HepG2 (cell line): ENCODE measurements around the gene COPZ1. TPM values are rescaled to one million over a fixed set of nuclear protein-coding genes. Genes with fewer than 3 reads are reported as not detected.

ENCODE experiments used
- ATF7 ChIP-seq, 2 experiments: fragments of 450-650 bp in 1 of 2; sonication (generic) in 1 of 2; formaldehyde crosslinking in 1 of 2; IDR thresholded peaks; 2 replicates each; pipeline versions ENCODE4 v1.4.0 to v1.6.1; 2016 to 2020; ENCODE audit warnings: antibody characterized with exemption in 1 of 2, mild to moderate bottlenecking in 1 of 2, missing genetic modification reagents in 1 of 2
- CCAR2 ChIP-seq: fragments of 200-400 bp; formaldehyde crosslinking; optimal IDR thresholded peaks from 2 replicates; pipeline ENCODE3; 2018; ENCODE audit warnings: low read depth, mild to moderate bottlenecking, low read length, moderate library complexity
- HES4 ChIP-seq: sonication (generic); formaldehyde crosslinking; IDR thresholded peaks from 2 replicates; pipeline ENCODE4 v1.9.0; 2021; ENCODE audit warnings: mild to moderate bottlenecking, missing genetic modification reagents, borderline replicate concordance
- HOXA9 ChIP-seq: sonication (generic); formaldehyde crosslinking; IDR thresholded peaks from 2 replicates; pipeline ENCODE4 v1.8.1; 2022; ENCODE audit warnings: missing genetic modification reagents, mild to moderate bottlenecking, moderate library complexity, borderline replicate concordance
- KDM5B ChIP-seq: sonication (generic); formaldehyde crosslinking; IDR thresholded peaks from 2 replicates; pipeline ENCODE4 v1.4.0; 2020; ENCODE audit warnings: missing genetic modification reagents, mild to moderate bottlenecking, borderline replicate concordance
- MED8 ChIP-seq: sonication (generic); formaldehyde crosslinking; IDR thresholded peaks from 2 replicates; pipeline ENCODE4 v1.8.1; 2023; ENCODE audit warnings: mild to moderate bottlenecking, missing genetic modification reagents; ENCODE audit not compliant: insufficient replicate concordance
- RAD21 ChIP-seq: fragments of 450-650 bp; formaldehyde crosslinking; IDR thresholded peaks from 2 replicates; pipeline ENCODE4 v1.5.0; 2020; ENCODE audit warnings: mild to moderate bottlenecking
- ZBTB8A ChIP-seq: sonication (generic); formaldehyde crosslinking; IDR thresholded peaks from 2 replicates; pipeline ENCODE4 v1.4.0; 2020; ENCODE audit warnings: mild to moderate bottlenecking, low read depth, missing genetic modification reagents, borderline replicate concordance
- ZNF121 ChIP-seq: sonication (generic); formaldehyde crosslinking; IDR thresholded peaks from 2 replicates; pipeline ENCODE4 v1.5.0; 2020; ENCODE audit warnings: mild to moderate bottlenecking, missing genetic modification reagents
- ZNF205 ChIP-seq: IDR thresholded peaks from 2 replicates; pipeline ENCODE4 v1.6.1; 2018; ENCODE audit warnings: missing biosample characterization, missing genetic modification reagents
- ZNF350 ChIP-seq: sonication (generic); formaldehyde crosslinking; IDR thresholded peaks from 2 replicates; pipeline ENCODE4 v1.4.0; 2020; ENCODE audit warnings: mild to moderate bottlenecking, low read depth, missing genetic modification reagents, borderline replicate concordance
- ZNF383 ChIP-seq: sonication (generic); formaldehyde crosslinking; IDR thresholded peaks from 2 replicates; pipeline ENCODE4 v1.4.0; 2020; ENCODE audit warnings: missing genetic modification reagents, mild to moderate bottlenecking, borderline replicate concordance
- ZNF792 ChIP-seq: IDR thresholded peaks from 2 replicates; pipeline ENCODE4 v1.6.1; 2016
- polyA plus RNA-seq, 8 experiments: library from polyadenylated mRNA; depleted of rRNA in 3 of 8; stranded (reverse) in 7 of 8; unstranded in 1 of 8; fragments of >200 nt; fragmentation: Illumina TruSeq in 4 of 8; extraction: Trizol in 4 of 8; gene quantifications; 2 replicates each; pipeline versions ENCODE4 v1.2.1 to v1.2.3, GENCODE V29; 2011 to 2016; ENCODE audit warnings: low read depth in 4 of 8, missing spikeins in 1 of 8, mixed read lengths in 1 of 8; ENCODE audit not compliant: insufficient read depth in 1 of 8
- total RNA-seq, 5 experiments: library from RNA; depleted of rRNA; stranded (reverse); fragments of >200 nt; fragmentation: Illumina TruSeq; extraction: Trizol; gene quantifications; 2 replicates each; pipeline ENCODE4 v1.2.3, GENCODE V29; 2016; ENCODE audit warnings: low read depth in 1 of 5
- TF ChIP-seq, protein P1 (sequence below), 2 experiments: sonication (generic) in 1 of 2; formaldehyde crosslinking in 1 of 2; IDR thresholded peaks; 2 replicates each; pipeline versions ENCODE4 v1.6.1 to v1.9.0; 2014 to 2022; ENCODE audit warnings: antibody characterized with exemption in 1 of 2, borderline replicate concordance in 1 of 2, inconsistent platforms in 1 of 2, low read depth in 1 of 2, missing genetic modification reagents in 1 of 2
- TF ChIP-seq, protein P2 (sequence below): sonication (generic); formaldehyde crosslinking; conservative IDR thresholded peaks from 2 replicates; pipeline ENCODE4 v1.8.0; 2022; ENCODE audit warnings: missing genetic modification reagents
- TF ChIP-seq, protein P3 (sequence below): sonication (generic); formaldehyde crosslinking; IDR thresholded peaks from 2 replicates; pipeline ENCODE4 v1.4.0; 2020; ENCODE audit warnings: missing genetic modification reagents
- TF ChIP-seq, protein P4 (sequence below): sonication (generic); formaldehyde crosslinking; IDR thresholded peaks from 2 replicates; pipeline ENCODE4 v1.5.0; 2020; ENCODE audit warnings: mild to moderate bottlenecking, missing genetic modification reagents

COPZ1 gene
- total and polyA plus RNA-seq, 2 of the 13 experiments (the other 11 are each of a cell fraction or from before 2014, with no cell fraction given): 125 to 184 TPM

DNA sequence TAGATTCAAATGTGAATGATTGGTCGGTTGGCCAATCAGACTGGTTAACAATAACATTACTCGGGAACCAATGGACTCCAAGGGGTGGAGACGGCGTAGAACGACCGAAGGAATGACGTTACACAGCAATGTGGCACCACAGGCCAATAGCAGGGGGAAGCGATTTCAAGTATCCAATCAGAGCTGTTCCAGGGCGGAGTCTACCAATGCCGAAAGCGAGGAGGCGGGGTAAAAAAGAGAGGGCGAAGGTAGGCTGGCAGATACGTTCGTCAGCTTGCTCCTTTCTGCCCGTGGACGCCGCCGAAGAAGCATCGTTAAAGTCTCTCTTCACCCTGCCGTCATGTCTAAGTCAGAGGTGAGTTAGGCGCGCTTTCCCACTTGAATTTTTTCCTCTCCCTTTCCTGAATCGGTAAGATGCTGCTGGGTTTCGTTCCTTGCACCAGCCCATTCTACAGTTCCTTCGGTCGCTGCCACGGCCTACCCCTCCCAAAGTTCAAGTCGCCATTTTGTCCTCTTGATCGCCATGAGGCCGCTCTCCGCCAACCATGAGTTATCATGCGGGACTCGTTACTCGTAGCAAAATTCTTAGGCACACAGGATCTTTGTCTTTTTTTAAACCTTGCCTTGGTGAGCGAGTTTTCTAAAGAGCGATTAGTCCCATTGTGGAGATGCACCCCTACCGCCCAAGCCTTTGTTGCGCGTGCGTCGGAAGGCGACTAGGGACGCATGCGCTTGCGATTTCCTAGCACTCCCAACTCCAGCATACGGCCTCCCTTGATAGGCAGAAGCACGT lies 44.3 kb upstream of the COPZ1 start, which contains the start of gene HNRNPA1 (continued):
- TF ChIP-seq, protein P1, sequence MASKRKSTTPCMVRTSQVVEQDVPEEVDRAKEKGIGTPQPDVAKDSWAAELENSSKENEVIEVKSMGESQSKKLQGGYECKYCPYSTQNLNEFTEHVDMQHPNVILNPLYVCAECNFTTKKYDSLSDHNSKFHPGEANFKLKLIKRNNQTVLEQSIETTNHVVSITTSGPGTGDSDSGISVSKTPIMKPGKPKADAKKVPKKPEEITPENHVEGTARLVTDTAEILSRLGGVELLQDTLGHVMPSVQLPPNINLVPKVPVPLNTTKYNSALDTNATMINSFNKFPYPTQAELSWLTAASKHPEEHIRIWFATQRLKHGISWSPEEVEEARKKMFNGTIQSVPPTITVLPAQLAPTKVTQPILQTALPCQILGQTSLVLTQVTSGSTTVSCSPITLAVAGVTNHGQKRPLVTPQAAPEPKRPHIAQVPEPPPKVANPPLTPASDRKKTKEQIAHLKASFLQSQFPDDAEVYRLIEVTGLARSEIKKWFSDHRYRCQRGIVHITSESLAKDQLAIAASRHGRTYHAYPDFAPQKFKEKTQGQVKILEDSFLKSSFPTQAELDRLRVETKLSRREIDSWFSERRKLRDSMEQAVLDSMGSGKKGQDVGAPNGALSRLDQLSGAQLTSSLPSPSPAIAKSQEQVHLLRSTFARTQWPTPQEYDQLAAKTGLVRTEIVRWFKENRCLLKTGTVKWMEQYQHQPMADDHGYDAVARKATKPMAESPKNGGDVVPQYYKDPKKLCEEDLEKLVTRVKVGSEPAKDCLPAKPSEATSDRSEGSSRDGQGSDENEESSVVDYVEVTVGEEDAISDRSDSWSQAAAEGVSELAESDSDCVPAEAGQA (IDR thresholded peaks at IDR 0.05; ENCODE audit: low read depth): peak; percentile 34; the same call in 1 of the 2 replicates
- TF ChIP-seq, protein P1 (CRISPR knock-in tag; IDR thresholded peaks at IDR 0.05; ENCODE audit: borderline replicate concordance): 0 out of 2 replicates have a peak, but pooled peaks have one; percentile 42
- TF ChIP-seq, protein P2, sequence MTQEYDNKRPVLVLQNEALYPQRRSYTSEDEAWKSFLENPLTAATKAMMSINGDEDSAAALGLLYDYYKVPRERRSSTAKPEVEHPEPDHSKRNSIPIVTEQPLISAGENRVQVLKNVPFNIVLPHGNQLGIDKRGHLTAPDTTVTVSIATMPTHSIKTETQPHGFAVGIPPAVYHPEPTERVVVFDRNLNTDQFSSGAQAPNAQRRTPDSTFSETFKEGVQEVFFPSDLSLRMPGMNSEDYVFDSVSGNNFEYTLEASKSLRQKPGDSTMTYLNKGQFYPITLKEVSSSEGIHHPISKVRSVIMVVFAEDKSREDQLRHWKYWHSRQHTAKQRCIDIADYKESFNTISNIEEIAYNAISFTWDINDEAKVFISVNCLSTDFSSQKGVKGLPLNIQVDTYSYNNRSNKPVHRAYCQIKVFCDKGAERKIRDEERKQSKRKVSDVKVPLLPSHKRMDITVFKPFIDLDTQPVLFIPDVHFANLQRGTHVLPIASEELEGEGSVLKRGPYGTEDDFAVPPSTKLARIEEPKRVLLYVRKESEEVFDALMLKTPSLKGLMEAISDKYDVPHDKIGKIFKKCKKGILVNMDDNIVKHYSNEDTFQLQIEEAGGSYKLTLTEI: no peak
- TF ChIP-seq MED8 (CRISPR knock-in tag) (no peak), RAD21 (CRISPR knock-in tag) (no peak), ZNF383 (CRISPR knock-in tag) (no peak), ZNF792 (CRISPR knock-in tag) (no peak), ZNF121 (CRISPR knock-in tag) (no peak), HES4 (CRISPR knock-in tag) (no peak), ATF7 (IDR thresholded peaks at IDR 0.05) (0 out of 2 replicates have a peak, but pooled peaks have one; percentile 52), ATF7 (CRISPR knock-in tag; IDR thresholded peaks at IDR 0.05) (no peak), HOXA9 (CRISPR knock-in tag) (no peak; the same call in 1 of the 2 replicates), ZNF205 (CRISPR knock-in tag) (no peak), ZBTB8A (CRISPR knock-in tag) (no peak), CCAR2 (no peak), KDM5B (no peak), ZNF350 (CRISPR knock-in tag) (peak; percentile 81; the same call in 1 of the 2 replicates)
- TF ChIP-seq, protein P3, sequence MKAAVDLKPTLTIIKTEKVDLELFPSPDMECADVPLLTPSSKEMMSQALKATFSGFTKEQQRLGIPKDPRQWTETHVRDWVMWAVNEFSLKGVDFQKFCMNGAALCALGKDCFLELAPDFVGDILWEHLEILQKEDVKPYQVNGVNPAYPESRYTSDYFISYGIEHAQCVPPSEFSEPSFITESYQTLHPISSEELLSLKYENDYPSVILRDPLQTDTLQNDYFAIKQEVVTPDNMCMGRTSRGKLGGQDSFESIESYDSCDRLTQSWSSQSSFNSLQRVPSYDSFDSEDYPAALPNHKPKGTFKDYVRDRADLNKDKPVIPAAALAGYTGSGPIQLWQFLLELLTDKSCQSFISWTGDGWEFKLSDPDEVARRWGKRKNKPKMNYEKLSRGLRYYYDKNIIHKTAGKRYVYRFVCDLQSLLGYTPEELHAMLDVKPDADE (CRISPR knock-in tag): no peak
- TF ChIP-seq, protein P4, sequence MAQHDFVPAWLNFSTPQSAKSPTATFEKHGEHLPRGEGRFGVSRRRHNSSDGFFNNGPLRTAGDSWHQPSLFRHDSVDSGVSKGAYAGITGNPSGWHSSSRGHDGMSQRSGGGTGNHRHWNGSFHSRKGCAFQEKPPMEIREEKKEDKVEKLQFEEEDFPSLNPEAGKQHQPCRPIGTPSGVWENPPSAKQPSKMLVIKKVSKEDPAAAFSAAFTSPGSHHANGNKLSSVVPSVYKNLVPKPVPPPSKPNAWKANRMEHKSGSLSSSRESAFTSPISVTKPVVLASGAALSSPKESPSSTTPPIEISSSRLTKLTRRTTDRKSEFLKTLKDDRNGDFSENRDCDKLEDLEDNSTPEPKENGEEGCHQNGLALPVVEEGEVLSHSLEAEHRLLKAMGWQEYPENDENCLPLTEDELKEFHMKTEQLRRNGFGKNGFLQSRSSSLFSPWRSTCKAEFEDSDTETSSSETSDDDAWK (CRISPR knock-in tag): no peak
